Aorta (tissue), 5 donors: ENCODE results near the gene SCCPDH. TPM values are rescaled to one million over a fixed set of nuclear protein-coding genes. Genes with fewer than 3 reads are reported as not detected.
"Not testable (repeated sequence)": the region's sequence is repeated elsewhere in the genome, so short reads cannot be mapped to it uniquely, and the experiment has no call there.

Experiments used
- ATAC-seq: fragments of 200-7000 bp; cut with Tn5 transposase; one replicate; pipeline ENCODE4 v1.9.1; 2022; ENCODE audit warnings: moderate library complexity; ENCODE audit not compliant: low FRiP score
- DNase-seq, 2 donors: peaks; one replicate each; pipeline ENCODE4 v3.0.0-alpha.2; 2020
- H3K27ac ChIP-seq, 2 donors: one replicate each; pipeline ENCODE4 v1.5.1; 2013; ENCODE audit warnings: low read length in 2 of 2, mild to moderate bottlenecking in 2 of 2, moderate library complexity in 2 of 2, control low read depth in 1 of 2, inconsistent platforms in 1 of 2, low read depth in 1 of 2
- H3K27me3 ChIP-seq, 2 donors: one replicate each; pipeline ENCODE4 v1.6.1; 2013; ENCODE audit warnings: control low read depth in 1 of 2, low read length in 1 of 2, mild to moderate bottlenecking in 1 of 2, moderate library complexity in 1 of 2; ENCODE audit not compliant: insufficient read depth in 2 of 2, control insufficient read depth in 1 of 2
- H3K36me3 ChIP-seq, 2 donors: one replicate each; pipeline ENCODE4 v1.6.1; 2013; ENCODE audit warnings: control low read depth in 1 of 2, low read length in 1 of 2, mild to moderate bottlenecking in 1 of 2; ENCODE audit not compliant: insufficient read depth in 2 of 2, control insufficient read depth in 1 of 2
- H3K4me1 ChIP-seq, 2 donors: one replicate each; pipeline ENCODE4 v1.6.1; 2013; ENCODE audit warnings: low read length in 2 of 2, control low read depth in 1 of 2, mild to moderate bottlenecking in 1 of 2, moderate library complexity in 1 of 2; ENCODE audit not compliant: insufficient read depth in 2 of 2, control insufficient read depth in 1 of 2
- H3K4me3 ChIP-seq, 2 donors: one replicate each; pipeline ENCODE4 v1.5.1; 2013; ENCODE audit warnings: low read length in 2 of 2, control low read depth in 1 of 2, mild to moderate bottlenecking in 1 of 2
- H3K9me3 ChIP-seq: one replicate; pipeline ENCODE4 v1.6.1; 2013; ENCODE audit warnings: mild to moderate bottlenecking, low read length; ENCODE audit not compliant: control insufficient read depth
- WGBS, 2 donors: extraction: QIAGEN DNeasy Blood & Tissue Kit; methylation state at CpG; one replicate each; pipeline ENCODE4 v1.1.7; 2013; 5-methylcytosine and 5-hydroxymethylcytosine counted together
- intact Hi-C, 2 donors: fragments of 100-400 bp; cut with DNase I; formaldehyde crosslinking; loops; one replicate each; pipeline versions ENCODE4 v1.14.2 to v1.15.0; 2022
- polyA plus RNA-seq, 2 donors: library from polyadenylated mRNA; stranded (reverse); fragments of 200-250 nt; gene quantifications; one replicate each; pipeline ENCODE4 v1.2.3, GENCODE V29; 2013
- total RNA-seq, 2 donors: library from RNA; stranded (reverse); fragmentation: NEBNext Ultra II Directional; extraction: Animal tissue kit (Norgen Biotek cat#: 25700); gene quantifications; one replicate each; pipeline ENCODE4 v1.2.1, GENCODE V29; 2021
- donor health status: healthy with polysubstance abuse.
- donor health status: Bipolar disorder and iron deficiency.
- donor health status: DM: no; HTN: no; CAD: no.
- donor health status: DM: no; HTN: no; CAD: no.
- donor health status: DM: yes; HTN: yes; CAD: no.

Gene SCCPDH
- total and polyA plus RNA-seq, 4 donors, result 16.6 to 24.8 (median 18.3) TPM

DNA sequence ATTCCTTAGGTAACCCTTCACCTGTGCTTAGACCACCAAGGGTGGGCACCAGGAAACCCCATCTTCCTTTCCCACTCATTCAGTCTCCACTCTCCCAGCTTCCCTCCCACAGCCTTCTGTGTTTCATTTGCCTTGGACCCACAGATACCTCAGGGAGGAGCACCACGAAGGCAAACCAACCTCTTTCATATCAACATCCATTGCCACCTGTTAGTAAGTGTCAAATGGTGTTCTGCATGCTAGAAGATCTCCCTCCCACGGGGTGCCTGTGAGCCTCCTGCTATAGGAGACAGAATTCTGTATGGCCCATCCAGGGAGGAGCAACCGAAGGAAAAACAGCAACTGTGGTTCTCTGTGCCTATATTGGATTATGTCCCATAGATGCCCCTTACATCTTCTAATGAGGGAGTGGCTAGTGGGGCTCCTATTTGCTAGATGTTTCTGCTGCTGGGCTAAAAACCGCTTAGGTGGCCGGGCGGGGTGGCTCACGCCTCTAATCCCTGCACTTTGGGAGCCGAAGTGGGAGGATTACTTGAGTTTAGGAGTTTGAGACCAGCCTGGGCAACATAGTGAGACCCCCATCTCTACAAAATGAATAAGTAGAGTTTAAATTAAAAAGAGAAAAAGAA, 25.6 kb upstream of the SCCPDH start:
- no peak for ATAC-seq
- no peaks in the 10 kb centered on the region for H3K9me3 ChIP-seq
- 85% methylated on average over 8 of the region's 8 CpGs for WGBS, 2 donors
- H3K4me3 ChIP-seq, result no peak overlapping the region
- H3K27me3 ChIP-seq, result no peaks in the 10 kb centered on the region
- intact Hi-C loops, result loop anchor here (2.0 to 10.0 kb wide), 3 partner anchors 134 to 196 kb away; partner anchors contain the start of genes CNST (in 2 of the 2), TFB2M (in 2 of the 2) and SMYD3 (in 1 of the 2)
- no peaks in the 10 kb centered on the region for H3K36me3 ChIP-seq
- H3K27ac ChIP-seq, result no peak overlapping the region
- H3K4me1 ChIP-seq, result no peaks in the 10 kb centered on the region
- DNase-seq, result no peak

DNA sequence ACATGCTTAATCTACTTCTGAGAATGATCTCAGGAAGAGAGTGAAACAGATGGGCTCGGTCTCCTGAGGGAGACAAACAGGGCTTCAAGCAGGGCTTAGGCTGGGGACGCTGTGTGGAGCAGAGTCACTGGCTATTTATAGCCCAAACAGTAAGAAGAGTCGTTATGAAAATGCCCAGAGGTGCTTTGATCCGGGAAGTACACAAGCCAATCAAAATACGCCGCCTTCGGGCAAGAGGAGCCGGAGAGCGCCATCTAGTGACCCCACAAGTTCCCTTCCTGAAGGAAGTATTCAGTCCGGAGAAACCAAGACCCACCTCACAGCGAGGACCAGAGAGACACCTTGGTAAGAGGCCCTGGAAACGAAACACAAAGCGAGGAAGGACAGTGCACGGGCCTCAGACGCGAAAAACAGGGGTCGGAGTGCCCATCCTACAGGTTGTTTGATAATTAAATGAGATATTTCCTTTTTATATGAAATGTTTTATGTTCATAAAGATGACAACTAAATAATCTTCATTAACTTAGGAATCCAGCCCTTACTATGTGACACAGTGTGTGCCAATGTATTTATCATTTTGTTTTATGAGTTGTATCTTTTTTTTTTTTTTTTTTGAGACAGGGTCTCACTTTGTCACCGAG, 25.0 kb upstream of the SCCPDH start:
- intact Hi-C loops, result loop anchor here (2.0 to 10.0 kb wide), 3 partner anchors 134 to 196 kb away; partner anchors contain the start of genes CNST (in 2 of the 2), TFB2M (in 2 of the 2) and SMYD3 (in 1 of the 2)
- Histone ChIP-seq H3K36me3 (no peaks in the 10 kb centered on the region), H3K27ac (no peak overlapping the region), H3K4me3 (no peak overlapping the region), H3K9me3 (no peaks in the 10 kb centered on the region), H3K4me1 (no peaks in the 10 kb centered on the region), H3K27me3 (no peaks in the 10 kb centered on the region)
- 6 to 7% methylated on average over 18 of the region's 18 CpGs for WGBS, 2 donors
- peak; percentile 90 for ATAC-seq
- DNase-seq, result peak; percentile 89 to 90

- no peak overlapping the region for H3K27ac ChIP-seq
- intact Hi-C loops, result no loop called here
- no peak for ATAC-seq
- 53 to 59% methylated on average over 8 of the region's 8 CpGs for whole genome bisulfite sequencing, 2 donors
- H3K27me3 ChIP-seq, result no peaks in the 10 kb centered on the region
- no peak overlapping the region for H3K4me3 ChIP-seq
- H3K36me3 ChIP-seq, result no peaks in the 10 kb centered on the region
- DNase-seq, result peak in 1 of 2 donors; percentile 71
- no peaks in the 10 kb centered on the region for H3K4me1 ChIP-seq
- H3K9me3 ChIP-seq, result no peaks in the 10 kb centered on the region
These were observed 20.6 kb upstream of the SCCPDH start for GRCh38 chr1:246703581-246703980.

GRCh38 chr1:246705368-246705767, 18.8 kb upstream of the SCCPDH start:
- 45 to 51% methylated on average over 3 of the region's 3 CpGs for WGBS, 2 donors
- H3K27ac ChIP-seq, result no peak overlapping the region

GRCh38 chr1:246708166-246708565, 16.0 kb upstream of the SCCPDH start:
- Histone ChIP-seq H3K27ac (no peak overlapping the region), H3K4me3 (no peak overlapping the region), H3K27me3 (no peaks in the 10 kb centered on the region), H3K36me3 (no peaks in the 10 kb centered on the region), H3K4me1 (no peaks in the 10 kb centered on the region), H3K9me3 (no peaks in the 10 kb centered on the region)
- 86 to 90% methylated on average over 6 of the region's 6 CpGs for WGBS, 2 donors
- no peak for DNase-seq
- intact Hi-C loops, result no loop called here
- ATAC-seq, result no peak

More at GRCh38 chr1:246705368-246705767, 18.8 kb upstream of the SCCPDH start:
- intact Hi-C loops, result no loop called here
- H3K27me3 ChIP-seq, result no peaks in the 10 kb centered on the region
- no peaks in the 10 kb centered on the region for H3K9me3 ChIP-seq
- no peaks in the 10 kb centered on the region for H3K36me3 ChIP-seq
- H3K4me1 ChIP-seq, result no peaks in the 10 kb centered on the region
- no peak for ATAC-seq
- DNase-seq, result no peak
- no peak overlapping the region for H3K4me3 ChIP-seq

DNA sequence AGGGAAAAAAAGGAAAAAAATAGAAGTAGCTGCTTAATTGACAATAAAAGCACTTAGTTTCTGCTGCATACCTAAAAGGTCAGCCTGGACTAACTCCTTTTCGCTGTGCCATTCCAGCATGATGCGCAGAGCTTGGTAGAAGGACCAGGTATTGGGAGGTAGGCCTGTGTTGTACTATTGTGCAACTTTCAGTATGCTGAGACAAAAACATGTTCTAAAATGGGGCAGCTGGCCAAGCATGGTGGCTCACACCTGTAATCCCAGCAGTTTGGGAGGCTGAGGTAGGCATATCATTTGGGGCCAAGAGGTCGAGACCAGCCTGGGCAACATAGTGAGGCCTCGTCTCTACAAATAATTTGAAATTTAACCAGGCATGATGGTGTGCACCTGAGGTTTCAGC, 15.0 kb upstream of the SCCPDH start:
- Histone ChIP-seq H3K27me3 (no peaks in the 10 kb centered on the region), H3K9me3 (no peaks in the 10 kb centered on the region), H3K4me1 (no peaks in the 10 kb centered on the region), H3K4me3 (no peak overlapping the region), H3K27ac (no peak overlapping the region), H3K36me3 (no peaks in the 10 kb centered on the region)
- no peak for DNase-seq
- ATAC-seq, result no peak
- 94 to 95% methylated on average over 4 of the region's 4 CpGs for WGBS, 2 donors
- intact Hi-C loops, result no loop called here

DNA sequence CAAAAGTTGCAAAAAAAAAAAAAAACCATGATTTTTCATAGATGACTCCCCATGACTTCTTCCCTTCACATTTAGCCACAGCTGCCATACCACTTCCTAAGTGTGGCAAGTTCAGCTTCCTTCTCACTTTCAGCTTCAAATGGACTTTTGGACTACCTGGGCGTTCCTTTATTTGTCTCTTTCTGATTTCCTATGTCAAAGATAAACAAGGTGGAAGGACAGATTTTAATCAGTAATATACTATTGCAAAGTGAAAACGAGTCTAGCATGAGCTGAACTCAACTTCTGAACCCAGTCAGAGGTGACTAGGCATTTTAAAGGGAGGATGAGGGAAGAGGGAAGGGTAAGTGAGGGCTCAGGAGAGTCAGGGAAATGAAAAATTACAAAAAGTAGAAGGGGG, 14.4 kb upstream of the SCCPDH start:
- 53 to 56% methylated on average over 2 of the region's 2 CpGs for WGBS, 2 donors

GRCh38 chr1:246711548-246712003, 12.6 kb upstream of the SCCPDH start:
- no peak overlapping the region for H3K4me3 ChIP-seq
- H3K27me3 ChIP-seq, result no peaks in the 10 kb centered on the region
- intact Hi-C loops, result no loop called here
- H3K9me3 ChIP-seq, result no peaks in the 10 kb centered on the region
- 74 to 78% methylated on average over 3 of the region's 3 CpGs for WGBS, 2 donors
- no peak for ATAC-seq
- DNase-seq, result no peak
- no peak overlapping the region for H3K27ac ChIP-seq
- no peaks in the 10 kb centered on the region for H3K4me1 ChIP-seq
- no peaks in the 10 kb centered on the region for H3K36me3 ChIP-seq

More for the DNA sequence above, 14.4 kb upstream of the SCCPDH start:
- no peak overlapping the region for H3K4me3 ChIP-seq
- H3K4me1 ChIP-seq, result no peaks in the 10 kb centered on the region
- no peaks in the 10 kb centered on the region for H3K27me3 ChIP-seq
- no peaks in the 10 kb centered on the region for H3K9me3 ChIP-seq
- ATAC-seq, result no peak
- no peak overlapping the region for H3K27ac ChIP-seq
- no peaks in the 10 kb centered on the region for H3K36me3 ChIP-seq
- intact Hi-C loops, result no loop called here
- no peak for DNase-seq

GRCh38 chr1:246712428-246712827, 11.8 kb upstream of the SCCPDH start:
- H3K4me1 ChIP-seq, H3K4me3 ChIP-seq, DNase-seq, H3K27ac ChIP-seq, intact Hi-C loops, ATAC-seq, H3K27me3 ChIP-seq, H3K36me3 ChIP-seq, H3K9me3 ChIP-seq: not testable (repeated sequence)
- 90% methylated on average over 5 of the region's 5 CpGs for whole genome bisulfite sequencing, 2 donors
